Kidney capillary endothelial cell (primary cell): Measurements from ENCODE around the gene DHRSX.
"Not testable (repeated sequence)": the region's sequence is repeated elsewhere in the genome, so short reads cannot be mapped to it uniquely, and the experiment has no call there.

ENCODE experiments used
- DNase-seq: peaks from one replicate; pipeline ENCODE4 v3.0.0-alpha.2; 2018; ENCODE audit warnings: low spot score

Gene DHRSX

GRCh38 chrX:2519638-2520037, 18.9 kb upstream of the DHRSX start:
- not testable (repeated sequence) for DNase-seq

- no peak for DNase-seq
These were observed 16.3 kb upstream of the DHRSX start for GRCh38 chrX:2517055-2517454.

GRCh38 chrX:2516623-2517022, 15.8 kb upstream of the DHRSX start:
- DNase-seq, result no peak

- DNase-seq, result no peak
These were observed 13.4 kb upstream of the DHRSX start for GRCh38 chrX:2514131-2514530.

- no peak for DNase-seq
These were observed 12.4 kb upstream of the DHRSX start for GRCh38 chrX:2513121-2513664.

GRCh38 chrX:2512501-2512900, 11.7 kb upstream of the DHRSX start:
- no peak for DNase-seq

- DNase-seq, result no peak
These were observed 10.6 kb upstream of the DHRSX start for GRCh38 chrX:2511326-2511725.

GRCh38 chrX:2508648-2509335, 8.0 kb upstream of the DHRSX start:
- DNase-seq, result no peak

GRCh38 chrX:2507904-2508627, 7.3 kb upstream of the DHRSX start:
- no peak for DNase-seq

GRCh38 chrX:2507196-2507595, 6.4 kb upstream of the DHRSX start:
- no peak for DNase-seq

- not testable (repeated sequence) for DNase-seq
These were observed 4.6 kb upstream of the DHRSX start for GRCh38 chrX:2505341-2505740.

- DNase-seq, result no peak
These were observed 4.0 kb upstream of the DHRSX start for GRCh38 chrX:2504706-2505332.

- no peak for DNase-seq
These were observed 3.1 kb upstream of the DHRSX start for GRCh38 chrX:2503591-2504500.

GRCh38 chrX:2502668-2503519, 2.1 kb upstream of the DHRSX start:
- DNase-seq, result no peak

GRCh38 chrX:2502120-2502667, 1.4 kb upstream of the DHRSX start:
- no peak for DNase-seq

- no peak for DNase-seq
These were observed 855 bp upstream of the DHRSX start for GRCh38 chrX:2501559-2502102.

GRCh38 chrX:2500091-2500802, 529 bp downstream of the DHRSX start:
- DNase-seq, result peak; percentile 63

- DNase-seq, result no peak
These were observed 1.3 kb downstream of the DHRSX start for GRCh38 chrX:2499507-2499906.

- no peak for DNase-seq
These were observed 1.9 kb downstream of the DHRSX start for GRCh38 chrX:2498781-2499302.
